HepG2 (cell line): Measurements from ENCODE around the gene DMGDH. TPM values are rescaled to one million over a fixed set of nuclear protein-coding genes. Genes with fewer than 3 reads are reported as not detected.
A peak's percentile ranks its signal among the peaks of the same experiment; 100 is the strongest.

Source experiments
- ATF7-NPFF ChIP-seq: sonication (generic); formaldehyde crosslinking; IDR thresholded peaks from 2 replicates; pipeline ENCODE4 v1.8.1; 2023; ENCODE audit warnings: mild to moderate bottlenecking, low read depth, missing genetic modification reagents, moderate library complexity
- FOXA3 ChIP-seq: IDR thresholded peaks from 2 replicates; pipeline ENCODE4 v1.6.1; 2016; ENCODE audit warnings: missing genetic modification reagents, missing compliant biosample characterization
- GABPB1 ChIP-seq: IDR thresholded peaks from 2 replicates; pipeline ENCODE4 v1.6.1; 2016; ENCODE audit warnings: mild to moderate bottlenecking, missing genetic modification reagents, moderate library complexity, missing compliant biosample characterization
- GTF2F1 ChIP-seq: fragments of 150-350 bp; IDR thresholded peaks from 2 replicates; pipeline ENCODE4 v1.6.1; 2014; ENCODE audit warnings: low read length
- HDAC1 ChIP-seq: sonication (generic); formaldehyde crosslinking; IDR thresholded peaks from 2 replicates; pipeline ENCODE4 v1.5.1; 2020; ENCODE audit warnings: mild to moderate bottlenecking, missing genetic modification reagents
- HMG20A ChIP-seq: IDR thresholded peaks from 2 replicates; pipeline ENCODE4 v1.6.1; 2016; ENCODE audit warnings: borderline replicate concordance
- KLF16 ChIP-seq, 2 experiments: sonication (generic) in 1 of 2; formaldehyde crosslinking in 1 of 2; IDR thresholded peaks; 2 replicates each; pipeline versions ENCODE4 v1.6.1 to v1.8.0; 2016 to 2023; ENCODE audit warnings: missing genetic modification reagents in 2 of 2, missing compliant biosample characterization in 1 of 2
- NR2C2 ChIP-seq: sonication (generic); formaldehyde crosslinking; IDR thresholded peaks from 2 replicates; pipeline ENCODE4 v1.4.0; 2020; ENCODE audit warnings: missing genetic modification reagents, mild to moderate bottlenecking, moderate library complexity, borderline replicate concordance
- RARA ChIP-seq: IDR thresholded peaks from 2 replicates; pipeline ENCODE4 v1.6.1; 2016; ENCODE audit warnings: missing genetic modification reagents, missing compliant biosample characterization
- SMAD1 ChIP-seq: sonication (generic); formaldehyde crosslinking; IDR thresholded peaks from 2 replicates; pipeline ENCODE4 v1.4.0; 2020; ENCODE audit warnings: missing genetic modification reagents, low read depth, mild to moderate bottlenecking, borderline replicate concordance
- SNAI1 ChIP-seq: sonication (generic); formaldehyde crosslinking; IDR thresholded peaks from 2 replicates; pipeline ENCODE4 v1.5.0; 2020; ENCODE audit warnings: mild to moderate bottlenecking, missing genetic modification reagents, borderline replicate concordance
- SP1 ChIP-seq, 2 experiments: fragments of 450-650 bp in 1 of 2; sonication (generic) in 1 of 2; formaldehyde crosslinking in 1 of 2; IDR thresholded peaks; 2 replicates each; pipeline versions ENCODE4 v1.4.0 to v1.6.1; 2016 to 2020; ENCODE audit warnings: missing genetic modification reagents in 1 of 2
- TAF1 ChIP-seq: sonication (generic); formaldehyde crosslinking; IDR thresholded peaks from 2 replicates; pipeline ENCODE4 v1.4.0; 2020; ENCODE audit warnings: missing genetic modification reagents
- ZBTB3 ChIP-seq: sonication (generic); formaldehyde crosslinking; IDR thresholded peaks from 2 replicates; pipeline ENCODE4 v1.4.0; 2020; ENCODE audit warnings: low read depth, mild to moderate bottlenecking, moderate library complexity, missing genetic modification reagents, borderline replicate concordance
- ZBTB38 ChIP-seq: sonication (generic); formaldehyde crosslinking; IDR thresholded peaks from 2 replicates; pipeline ENCODE4 v1.5.1; 2020; ENCODE audit warnings: mild to moderate bottlenecking, missing genetic modification reagents
- ZFAT ChIP-seq: sonication (generic); formaldehyde crosslinking; conservative IDR thresholded peaks from 2 replicates; pipeline ENCODE4 v1.8.1; 2023; ENCODE audit warnings: missing genetic modification reagents, inconsistent platforms
- ZMYM3 ChIP-seq: sonication (generic); formaldehyde crosslinking; IDR thresholded peaks from 2 replicates; pipeline ENCODE4 v1.5.1; 2020; ENCODE audit warnings: mild to moderate bottlenecking, missing genetic modification reagents
- ZNF331 ChIP-seq: sonication (generic); formaldehyde crosslinking; IDR thresholded peaks from 2 replicates; pipeline ENCODE4 v1.4.0; 2020; ENCODE audit warnings: missing genetic modification reagents
- ZNF350 ChIP-seq: sonication (generic); formaldehyde crosslinking; IDR thresholded peaks from 2 replicates; pipeline ENCODE4 v1.4.0; 2020; ENCODE audit warnings: mild to moderate bottlenecking, low read depth, missing genetic modification reagents, borderline replicate concordance
- ZNF432 ChIP-seq: sonication (generic); formaldehyde crosslinking; IDR thresholded peaks from 2 replicates; pipeline ENCODE4 v1.5.0; 2020; ENCODE audit warnings: missing genetic modification reagents, mild to moderate bottlenecking, borderline replicate concordance
- ZNF570 ChIP-seq: sonication (generic); formaldehyde crosslinking; IDR thresholded peaks from 2 replicates; pipeline ENCODE4 v1.4.0; 2020; ENCODE audit warnings: mild to moderate bottlenecking, missing genetic modification reagents, borderline replicate concordance
- polyA plus RNA-seq, 8 experiments: library from polyadenylated mRNA; depleted of rRNA in 3 of 8; stranded (reverse) in 7 of 8; unstranded in 1 of 8; fragments of >200 nt; fragmentation: Illumina TruSeq in 4 of 8; extraction: Trizol in 4 of 8; gene quantifications; 2 replicates each; pipeline versions ENCODE4 v1.2.1 to v1.2.3, GENCODE V29; 2011 to 2016; ENCODE audit warnings: low read depth in 4 of 8, missing spikeins in 1 of 8, mixed read lengths in 1 of 8; ENCODE audit not compliant: insufficient read depth in 1 of 8
- total RNA-seq, 5 experiments: library from RNA; depleted of rRNA; stranded (reverse); fragments of >200 nt; fragmentation: Illumina TruSeq; extraction: Trizol; gene quantifications; 2 replicates each; pipeline ENCODE4 v1.2.3, GENCODE V29; 2016; ENCODE audit warnings: low read depth in 1 of 5
- TF ChIP-seq, protein P1 (sequence below), 2 experiments: sonication (generic) in 1 of 2; formaldehyde crosslinking in 1 of 2; IDR thresholded peaks; 2 replicates each; pipeline versions ENCODE4 v1.4.0 to v1.6.1; 2018 to 2020; ENCODE audit warnings: missing genetic modification reagents in 2 of 2, borderline replicate concordance in 1 of 2, low read depth in 1 of 2, mild to moderate bottlenecking in 1 of 2, missing biosample characterization in 1 of 2
- TF ChIP-seq, protein P2 (sequence below): IDR thresholded peaks from 2 replicates; pipeline ENCODE4 v1.6.1; 2016; ENCODE audit warnings: missing compliant biosample characterization, missing genetic modification reagents, borderline replicate concordance
- TF ChIP-seq, protein P3 (sequence below): conservative IDR thresholded peaks from 2 replicates; pipeline ENCODE4 v1.6.1; 2018; ENCODE audit warnings: missing genetic modification reagents
- TF ChIP-seq, protein P4 (sequence below): sonication (generic); formaldehyde crosslinking; IDR thresholded peaks from 2 replicates; pipeline ENCODE4 v1.8.0; 2022; ENCODE audit warnings: mild to moderate bottlenecking, missing genetic modification reagents, moderate library complexity

DMGDH gene
- total and polyA plus RNA-seq, 2 of the 13 experiments (the other 11 are each of a cell fraction or from before 2014, with no cell fraction given): 3.6 to 7.9 TPM

DNA sequence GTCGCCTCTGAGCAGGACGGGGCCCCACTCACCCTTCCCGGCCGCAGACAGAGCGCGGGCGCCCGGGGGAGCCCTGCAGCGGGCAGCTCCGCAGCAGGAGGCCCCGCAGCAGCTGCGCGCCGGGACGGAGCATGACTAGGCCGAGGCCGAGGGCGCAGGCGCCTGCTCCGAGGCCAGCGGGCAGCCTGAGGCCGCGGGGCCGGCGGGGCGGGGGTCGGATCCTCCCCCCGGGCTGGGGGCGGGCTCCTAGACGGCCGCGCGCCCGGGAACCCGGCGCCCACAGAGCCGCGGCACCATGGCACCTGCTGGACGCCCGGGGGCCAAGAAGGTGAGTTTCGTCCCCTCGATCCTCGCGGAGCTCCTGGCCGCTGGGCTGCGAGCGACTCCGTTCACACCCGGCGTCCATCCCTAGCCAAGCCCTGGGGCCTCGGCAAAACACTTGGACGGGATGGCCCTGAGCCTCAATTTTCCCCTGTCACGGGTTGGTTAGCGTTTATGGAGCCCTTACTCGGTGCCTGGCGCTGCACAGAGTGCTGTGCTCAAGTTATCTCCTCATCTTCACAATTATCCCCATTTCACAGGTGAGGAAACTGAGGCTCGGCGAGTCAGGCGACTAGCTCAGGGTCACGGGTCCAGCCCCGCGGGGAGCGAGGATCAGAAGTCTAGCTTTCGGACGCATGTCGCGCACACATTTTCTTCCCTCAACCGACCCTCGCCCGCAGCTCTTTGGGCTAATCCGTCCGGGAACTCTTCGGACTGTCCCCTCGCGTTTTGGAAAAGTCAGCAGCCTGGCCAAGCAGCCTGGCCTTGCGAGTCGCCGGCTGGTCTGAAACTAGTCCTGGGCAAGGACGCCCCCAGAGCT, at the start of gene DMGDH, which contains the start of gene BHMT2 (continued):
- no peak for TF ChIP-seq RARA (CRISPR knock-in tag)
- TF ChIP-seq ZNF432 (CRISPR knock-in tag): no peak
- TF ChIP-seq ZMYM3 (CRISPR knock-in tag): peak; percentile 99
- no peak; the same call in 1 of the 2 replicates for TF ChIP-seq HDAC1 (CRISPR knock-in tag)
- TF ChIP-seq, protein P1, sequence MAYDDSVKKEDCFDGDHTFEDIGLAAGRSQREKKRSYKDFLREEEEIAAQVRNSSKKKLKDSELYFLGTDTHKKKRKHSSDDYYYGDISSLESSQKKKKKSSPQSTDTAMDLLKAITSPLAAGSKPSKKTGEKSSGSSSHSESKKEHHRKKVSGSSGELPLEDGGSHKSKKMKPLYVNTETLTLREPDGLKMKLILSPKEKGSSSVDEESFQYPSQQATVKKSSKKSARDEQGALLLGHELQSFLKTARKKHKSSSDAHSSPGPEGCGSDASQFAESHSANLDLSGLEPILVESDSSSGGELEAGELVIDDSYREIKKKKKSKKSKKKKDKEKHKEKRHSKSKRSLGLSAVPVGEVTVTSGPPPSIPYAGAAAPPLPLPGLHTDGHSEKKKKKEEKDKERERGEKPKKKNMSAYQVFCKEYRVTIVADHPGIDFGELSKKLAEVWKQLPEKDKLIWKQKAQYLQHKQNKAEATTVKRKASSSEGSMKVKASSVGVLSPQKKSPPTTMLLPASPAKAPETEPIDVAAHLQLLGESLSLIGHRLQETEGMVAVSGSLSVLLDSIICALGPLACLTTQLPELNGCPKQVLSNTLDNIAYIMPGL (CRISPR knock-in tag; IDR thresholded peaks at IDR 0.05; ENCODE audit: borderline replicate concordance in 1 of 2, low read depth in 1 of 2): peak; percentile 16 to 71; a peak in 1 of 4 replicates
- 0 out of 2 replicates have a peak, but pooled peaks have one; percentile 43 for TF ChIP-seq ZNF331 (CRISPR knock-in tag)
- TF ChIP-seq ZBTB3 (CRISPR knock-in tag): no peak
- TF ChIP-seq TAF1 (CRISPR knock-in tag): peak; percentile 49
- TF ChIP-seq FOXA3 (CRISPR knock-in tag): no peak
- TF ChIP-seq, protein P2, sequence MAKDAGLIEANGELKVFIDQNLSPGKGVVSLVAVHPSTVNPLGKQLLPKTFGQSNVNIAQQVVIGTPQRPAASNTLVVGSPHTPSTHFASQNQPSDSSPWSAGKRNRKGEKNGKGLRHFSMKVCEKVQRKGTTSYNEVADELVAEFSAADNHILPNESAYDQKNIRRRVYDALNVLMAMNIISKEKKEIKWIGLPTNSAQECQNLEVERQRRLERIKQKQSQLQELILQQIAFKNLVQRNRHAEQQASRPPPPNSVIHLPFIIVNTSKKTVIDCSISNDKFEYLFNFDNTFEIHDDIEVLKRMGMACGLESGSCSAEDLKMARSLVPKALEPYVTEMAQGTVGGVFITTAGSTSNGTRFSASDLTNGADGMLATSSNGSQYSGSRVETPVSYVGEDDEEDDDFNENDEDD (CRISPR knock-in tag): peak; percentile 71
- peak; percentile 56; the same call in 1 of the 2 replicates for TF ChIP-seq ZNF350
- TF ChIP-seq SP1 (IDR thresholded peaks at IDR 0.05): no peak
- TF ChIP-seq SP1 (CRISPR knock-in tag; IDR thresholded peaks at IDR 0.05): no peak
- peak; percentile 49; the same call in 1 of the 2 replicates for TF ChIP-seq GABPB1 (CRISPR knock-in tag)
- no peak for TF ChIP-seq SNAI1
- TF ChIP-seq, protein P3, sequence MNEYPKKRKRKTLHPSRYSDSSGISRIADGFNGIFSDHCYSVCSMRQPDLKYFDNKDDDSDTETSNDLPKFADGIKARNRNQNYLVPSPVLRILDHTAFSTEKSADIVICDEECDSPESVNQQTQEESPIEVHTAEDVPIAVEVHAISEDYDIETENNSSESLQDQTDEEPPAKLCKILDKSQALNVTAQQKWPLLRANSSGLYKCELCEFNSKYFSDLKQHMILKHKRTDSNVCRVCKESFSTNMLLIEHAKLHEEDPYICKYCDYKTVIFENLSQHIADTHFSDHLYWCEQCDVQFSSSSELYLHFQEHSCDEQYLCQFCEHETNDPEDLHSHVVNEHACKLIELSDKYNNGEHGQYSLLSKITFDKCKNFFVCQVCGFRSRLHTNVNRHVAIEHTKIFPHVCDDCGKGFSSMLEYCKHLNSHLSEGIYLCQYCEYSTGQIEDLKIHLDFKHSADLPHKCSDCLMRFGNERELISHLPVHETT (CRISPR knock-in tag): no peak
- no peak for TF ChIP-seq NR2C2 (CRISPR knock-in tag)
- no peak for TF ChIP-seq SMAD1 (CRISPR knock-in tag)
- TF ChIP-seq, protein P4, sequence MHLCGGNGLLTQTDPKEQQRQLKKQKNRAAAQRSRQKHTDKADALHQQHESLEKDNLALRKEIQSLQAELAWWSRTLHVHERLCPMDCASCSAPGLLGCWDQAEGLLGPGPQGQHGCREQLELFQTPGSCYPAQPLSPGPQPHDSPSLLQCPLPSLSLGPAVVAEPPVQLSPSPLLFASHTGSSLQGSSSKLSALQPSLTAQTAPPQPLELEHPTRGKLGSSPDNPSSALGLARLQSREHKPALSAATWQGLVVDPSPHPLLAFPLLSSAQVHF (CRISPR knock-in tag): no peak
- no peak for TF ChIP-seq HMG20A (CRISPR knock-in tag)
- TF ChIP-seq KLF16 (CRISPR knock-in tag; IDR thresholded peaks at IDR 0.05): no peak
- TF ChIP-seq GTF2F1: no peak
- no peak for TF ChIP-seq ZNF570 (CRISPR knock-in tag)
- TF ChIP-seq ZFAT (CRISPR knock-in tag): no peak
- TF ChIP-seq ATF7-NPFF: peak; percentile 78; the same call in 1 of the 2 replicates
- 0 out of 2 replicates have a peak, but pooled peaks have one; percentile 4 for TF ChIP-seq ZBTB38 (CRISPR knock-in tag)
